ENCODE results near the gene STK32A.
A peak's percentile ranks its signal among the peaks of the same experiment; 100 is the strongest.
"Not testable (repeated sequence)": the region's sequence is repeated elsewhere in the genome, so short reads cannot be mapped to it uniquely, and the experiment has no call there.

Gene STK32A

GRCh38 chr5:147346006-147346561 is 111.3 kb downstream of the STK32A start:
- no peak for DNase-seq (ENCODE audit: low spot score)

- no peak for DNase-seq (ENCODE audit: low spot score)
These were observed 113.2 kb downstream of the STK32A start for GRCh38 chr5:147348046-147348445.

GRCh38 chr5:147348451-147348850 is 113.6 kb downstream of the STK32A start:
- DNase-seq (ENCODE audit: low spot score): no peak

GRCh38 chr5:147349241-147349640 is 114.4 kb downstream of the STK32A start:
- no peak for DNase-seq (ENCODE audit: low spot score)

- DNase-seq (ENCODE audit: low spot score): no peak
These were observed 124.3 kb downstream of the STK32A start for GRCh38 chr5:147359101-147359500.

GRCh38 chr5:147359581-147359980 is 124.8 kb downstream of the STK32A start:
- DNase-seq (ENCODE audit: low spot score): no peak

GRCh38 chr5:147360816-147361215 is 126.0 kb downstream of the STK32A start:
- no peak for DNase-seq (ENCODE audit: low spot score)

GRCh38 chr5:147361441-147362175 is 126.8 kb downstream of the STK32A start:
- DNase-seq (ENCODE audit: low spot score): no peak

GRCh38 chr5:147367381-147367780 is 132.6 kb downstream of the STK32A start:
- not testable (repeated sequence) for DNase-seq (ENCODE audit: low spot score)

GRCh38 chr5:147369742-147370374 is 135.0 kb downstream of the STK32A start:
- DNase-seq (ENCODE audit: low spot score): no peak

GRCh38 chr5:147371290-147371689 is 136.5 kb downstream of the STK32A start:
- DNase-seq (ENCODE audit: low spot score): no peak

- no peak for DNase-seq (ENCODE audit: low spot score)
These were observed 137.4 kb downstream of the STK32A start for GRCh38 chr5:147372191-147372590.

GRCh38 chr5:147373328-147373727 is 138.5 kb downstream of the STK32A start:
- no peak for DNase-seq (ENCODE audit: low spot score)

- DNase-seq (ENCODE audit: low spot score): no peak
These were observed 140.3 kb downstream of the STK32A start for GRCh38 chr5:147375151-147375550.

GRCh38 chr5:147377682-147378081 is 142.9 kb downstream of the STK32A start:
- DNase-seq (ENCODE audit: low spot score): no peak

GRCh38 chr5:147381555-147381954 is 146.7 kb downstream of the STK32A start:
- DNase-seq (ENCODE audit: low spot score): no peak

GRCh38 chr5:147382776-147383175 is 147.9 kb downstream of the STK32A start:
- peak; percentile 17 for DNase-seq (ENCODE audit: low spot score)

GRCh38 chr5:147384346-147385193 is 149.7 kb downstream of the STK32A start:
- no peak for DNase-seq (ENCODE audit: low spot score)

- DNase-seq (ENCODE audit: low spot score): no peak
These were observed 152.3 kb downstream of the STK32A start for GRCh38 chr5:147387109-147387508.

GRCh38 chr5:147388184-147389108 is 153.6 kb downstream of the STK32A start:
- peak; percentile 14 for DNase-seq (ENCODE audit: low spot score)

GRCh38 chr5:147390654-147391225 is 155.9 kb downstream of the STK32A start:
- DNase-seq (ENCODE audit: low spot score): no peak

All from iPS-NIHi11 (cell line).